ENCODE measurements around the gene METTL26. TPM values are rescaled to one million over a fixed set of nuclear protein-coding genes. Genes with fewer than 3 reads are reported as not detected.

METTL26 gene
- total RNA-seq, 2 donors from 2014 or later: 76.8 to 115 TPM

- 0% methylated on average over 13 to 68 of the region's 78 CpGs for WGBS, 2 donors
- Histone ChIP-seq H3K4me3 (peak within 1 kb of the TSS; percentile 70 to 73), H3K36me3 (replicated peaks in 1 of 2; ENCODE audit: insufficient read depth in 1 of 2, low read depth in 2 of 2) (peaks cover 0 to 21% of the 10 kb centered on the region in 2 donors), H3K4me1 (peaks cover 23% of the 10 kb centered on the region), H3K27ac (peak within 1 kb of the TSS; percentile 42 to 80 (median 66)), H3K27me3 (no peaks in the 10 kb centered on the region), H3K9me3 (no peaks in the 10 kb centered on the region)
- DNase-seq (peak; percentile 93 to 94 (median 94)), ATAC-seq (peak; percentile 97)
- intact Hi-C loops (cut with DNase I): no loop called here
- TF ChIP-seq POLR2A (IDR thresholded peaks at IDR 0.05): peak in 2 of 3 donors; percentile 56 to 76
- peak; percentile 56 to 99 (median 92) for TF ChIP-seq CTCF (IDR thresholded peaks at IDR 0.05)
Observed at GRCh38 chr16:667780-668518, 31.8 kb upstream of the METTL26 start, which contains the start of gene RHOT2. RHOT2 (plus strand) TSS chr16:668132; CDS start chr16:668200, 68 bp downstream.

GRCh38 chr16:667113-667779 is 31.1 kb upstream of the METTL26 start:
- ATAC-seq (peak; percentile 2), DNase-seq (peak in 1 of 4 donors; percentile 36)
- WGBS, 2 donors: 73 to 77% methylated on average over 16 to 22 of the region's 22 CpGs
- Histone ChIP-seq H3K27ac (peak overlapping the region in 3 of 4 donors; percentile 57 to 80 (median 75)), H3K9me3 (no peaks in the 10 kb centered on the region), H3K36me3 (replicated peaks in 1 of 2; ENCODE audit: insufficient read depth in 1 of 2, low read depth in 2 of 2) (peaks cover 0 to 14% of the 10 kb centered on the region in 2 donors), H3K4me1 (peaks cover 23% of the 10 kb centered on the region), H3K4me3 (no peak overlapping the region), H3K27me3 (no peaks in the 10 kb centered on the region)
- intact Hi-C loops (cut with DNase I): no loop called here
- TF ChIP-seq CTCF (IDR thresholded peaks at IDR 0.05) (no peak), POLR2A (IDR thresholded peaks at IDR 0.05) (no peak)

- Histone ChIP-seq H3K36me3 (replicated peaks in 1 of 2; ENCODE audit: insufficient read depth in 1 of 2, low read depth in 2 of 2) (peaks cover 0 to 10% of the 10 kb centered on the region in 2 donors), H3K27me3 (no peaks in the 10 kb centered on the region), H3K4me1 (peaks cover 28% of the 10 kb centered on the region), H3K4me3 (no peak overlapping the region), H3K27ac (no peak overlapping the region), H3K9me3 (no peaks in the 10 kb centered on the region)
- no peak for TF ChIP-seq CTCF (IDR thresholded peaks at IDR 0.05)
- DNase-seq (no peak), ATAC-seq (no peak)
- intact Hi-C loops (cut with DNase I): no loop called here
- 85 to 94% methylated on average over 5 to 10 of the region's 13 CpGs for WGBS, 2 donors
Observed at GRCh38 chr16:666572-666971, 30.5 kb upstream of the METTL26 start.

DNA sequence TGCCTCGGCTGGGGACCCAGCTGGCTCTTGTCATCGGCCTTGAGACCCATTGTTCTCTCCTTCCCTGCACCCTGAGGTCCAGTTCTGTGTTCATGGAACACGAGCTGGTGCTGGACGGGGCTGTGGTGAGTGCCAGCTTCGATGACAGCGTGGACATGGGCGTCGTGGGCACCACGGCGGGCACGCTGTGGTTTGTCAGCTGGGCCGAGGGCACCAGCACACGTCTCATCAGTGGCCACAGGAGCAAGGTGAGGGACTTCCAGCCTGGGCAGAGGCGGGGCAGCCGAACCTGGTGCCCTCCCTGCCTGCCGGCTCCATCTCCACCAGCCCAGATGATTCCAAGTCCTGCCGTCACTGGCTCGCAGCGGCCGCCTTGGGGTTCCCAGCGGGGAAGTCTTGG is 26.5 kb upstream of the METTL26 start:
- DNase-seq (no peak), ATAC-seq (no peak)
- no peak overlapping the region for H3K4me3 ChIP-seq
- no peak for TF ChIP-seq POLR2A (IDR thresholded peaks at IDR 0.05)
- no peak for TF ChIP-seq CTCF (IDR thresholded peaks at IDR 0.05)
- intact Hi-C loops (cut with DNase I): no loop called here
- 88 to 90% methylated on average over 6 to 21 of the region's 21 CpGs for whole genome bisulfite sequencing, 2 donors
- H3K27ac ChIP-seq: peak overlapping the region in 1 of 4 donors; percentile 10
- no peaks in the 10 kb centered on the region for H3K9me3 ChIP-seq
- H3K36me3 ChIP-seq (replicated peaks in 1 of 2; ENCODE audit: insufficient read depth in 1 of 2, low read depth in 2 of 2): no peaks in the 10 kb centered on the region
- no peaks in the 10 kb centered on the region for H3K27me3 ChIP-seq
- H3K4me1 ChIP-seq: peaks cover 24% of the 10 kb centered on the region

Data from body of pancreas (tissue), 4 donors.